ENCODE data around the gene ARNT2.

ARNT2 gene

GRCh38 chr15:80599359-80599758 lies 195.2 kb downstream of the ARNT2 start:
- no peak for TF ChIP-seq CTCF (IDR thresholded peaks at IDR 0.05; ENCODE audit: low read depth, low read length, missing control alignments)
- peak; percentile 45 for DNase-seq (ENCODE audit: extremely low read depth, low read depth)

GRCh38 chr15:80600626-80601025 lies 196.4 kb downstream of the ARNT2 start:
- no peak for DNase-seq (ENCODE audit: extremely low read depth, low read depth)
- no peak for TF ChIP-seq CTCF (IDR thresholded peaks at IDR 0.05; ENCODE audit: low read depth, low read length, missing control alignments)
- no peak overlapping the region for H3K4me3 ChIP-seq (replicated peaks; ENCODE audit: low read depth, low read length)

More at GRCh38 chr15:80599359-80599758, 195.2 kb downstream of the ARNT2 start:
- no peak overlapping the region for H3K4me3 ChIP-seq (replicated peaks; ENCODE audit: low read depth, low read length)

- no peak for TF ChIP-seq CTCF (IDR thresholded peaks at IDR 0.05; ENCODE audit: low read depth, low read length, missing control alignments)
- no peak overlapping the region for H3K4me3 ChIP-seq (replicated peaks; ENCODE audit: low read depth, low read length)
- no peak for DNase-seq (ENCODE audit: extremely low read depth, low read depth)
These were observed 197.1 kb downstream of the ARNT2 start for GRCh38 chr15:80601256-80601655.

GRCh38 chr15:80604583-80605575 lies 200.7 kb downstream of the ARNT2 start:
- H3K4me3 ChIP-seq (replicated peaks; ENCODE audit: low read depth, low read length): no peak overlapping the region
- TF ChIP-seq CTCF (IDR thresholded peaks at IDR 0.05; ENCODE audit: low read depth, low read length, missing control alignments): no peak
- no peak for DNase-seq (ENCODE audit: extremely low read depth, low read depth)

GRCh38 chr15:80605591-80606150 lies 201.5 kb downstream of the ARNT2 start:
- no peak for TF ChIP-seq CTCF (IDR thresholded peaks at IDR 0.05; ENCODE audit: low read depth, low read length, missing control alignments)
- H3K4me3 ChIP-seq (replicated peaks; ENCODE audit: low read depth, low read length): no peak overlapping the region
- no peak for DNase-seq (ENCODE audit: extremely low read depth, low read depth)

- no peak overlapping the region for H3K4me3 ChIP-seq (replicated peaks; ENCODE audit: low read depth, low read length)
- no peak for DNase-seq (ENCODE audit: extremely low read depth, low read depth)
- TF ChIP-seq CTCF (IDR thresholded peaks at IDR 0.05; ENCODE audit: low read depth, low read length, missing control alignments): no peak
These were observed 202.4 kb downstream of the ARNT2 start for GRCh38 chr15:80606511-80607071.

All from HFF-Myc (cell line).